SHP77 (cell line): ENCODE results near the gene OTOGL.
A peak's percentile ranks its signal among the peaks of the same experiment; 100 is the strongest.
"Not testable (repeated sequence)": the region's sequence is repeated elsewhere in the genome, so short reads cannot be mapped to it uniquely, and the experiment has no call there.

Experiments used
- DNase-seq, 2 experiments: peaks; one replicate each; lab custom pipeline; 2025; lab: John Stamatoyannopoulos, UW

Gene OTOGL, protein sequence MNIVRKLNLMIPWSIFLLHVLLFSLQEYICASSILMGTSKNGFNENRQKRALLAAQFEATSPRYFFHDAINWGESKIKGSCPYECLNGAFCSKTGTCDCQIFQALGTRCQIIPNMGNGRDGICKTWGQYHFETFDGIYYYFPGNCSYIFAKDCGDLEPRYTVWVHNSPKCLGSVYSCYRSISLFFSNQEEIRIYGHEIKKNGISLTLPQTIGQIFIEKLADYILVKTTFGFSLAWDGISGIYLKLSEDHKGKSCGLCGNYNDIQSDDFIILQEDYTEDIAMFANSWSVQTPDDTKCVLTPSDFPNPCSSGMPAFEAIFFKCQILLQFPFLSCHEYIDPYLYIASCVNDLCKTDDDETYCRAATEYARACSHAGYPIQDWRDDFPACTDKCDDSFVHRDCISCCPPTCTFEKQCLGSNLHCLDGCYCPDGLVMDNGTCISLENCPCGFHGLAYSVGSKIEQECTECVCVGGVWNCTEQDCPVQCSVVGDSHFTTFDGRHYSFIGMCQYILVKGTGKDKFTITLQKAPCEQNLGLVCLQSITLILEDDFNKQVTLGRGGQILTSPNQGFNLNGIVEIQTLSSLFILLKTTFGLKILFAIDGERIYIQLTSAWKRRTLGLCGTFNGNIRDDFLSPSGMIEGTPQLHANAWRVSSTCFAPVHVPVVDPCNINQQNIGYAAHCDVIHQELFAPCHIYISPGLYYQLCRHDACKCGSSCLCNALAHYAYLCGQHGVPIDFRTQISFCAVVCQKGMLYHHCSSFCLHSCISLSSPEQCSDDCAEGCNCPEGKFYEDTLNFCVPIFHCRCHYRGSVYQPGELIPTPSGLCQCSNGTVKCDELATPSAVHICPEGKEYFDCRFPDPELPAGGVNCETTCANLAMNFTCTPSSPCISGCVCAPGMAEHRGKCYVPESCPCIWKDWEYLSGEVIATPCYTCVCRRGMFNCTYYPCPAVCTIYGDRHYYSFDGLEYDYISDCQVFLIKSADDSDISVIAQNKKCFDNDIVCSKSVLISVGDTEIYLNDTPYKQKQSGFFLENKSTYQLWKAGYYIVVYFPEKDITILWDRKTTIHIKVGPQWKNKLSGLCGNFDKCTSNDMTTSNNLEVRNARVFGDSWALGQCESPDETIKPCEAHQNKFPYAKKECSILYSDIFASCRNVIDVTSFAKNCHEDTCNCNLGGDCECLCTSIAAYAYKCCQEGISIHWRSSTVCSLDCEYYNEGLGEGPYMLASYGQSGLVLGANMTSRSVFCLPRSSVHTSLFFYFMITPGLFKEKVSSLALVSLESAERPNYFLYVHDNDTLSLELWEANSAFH (N-terminal part only)

GRCh38 chr12:80099259-80099658, at the start of gene OTOGL:
Gene OTOGL, plus strand, starts transcription at chr12:80099537. Its CDS starts 109,895 bp downstream, at chr12:80209432.
- DNase-seq, result no peak

- no peak for DNase-seq
Measured at GRCh38 chr12:80050236-80050635, 49.1 kb upstream of the OTOGL start.

DNA sequence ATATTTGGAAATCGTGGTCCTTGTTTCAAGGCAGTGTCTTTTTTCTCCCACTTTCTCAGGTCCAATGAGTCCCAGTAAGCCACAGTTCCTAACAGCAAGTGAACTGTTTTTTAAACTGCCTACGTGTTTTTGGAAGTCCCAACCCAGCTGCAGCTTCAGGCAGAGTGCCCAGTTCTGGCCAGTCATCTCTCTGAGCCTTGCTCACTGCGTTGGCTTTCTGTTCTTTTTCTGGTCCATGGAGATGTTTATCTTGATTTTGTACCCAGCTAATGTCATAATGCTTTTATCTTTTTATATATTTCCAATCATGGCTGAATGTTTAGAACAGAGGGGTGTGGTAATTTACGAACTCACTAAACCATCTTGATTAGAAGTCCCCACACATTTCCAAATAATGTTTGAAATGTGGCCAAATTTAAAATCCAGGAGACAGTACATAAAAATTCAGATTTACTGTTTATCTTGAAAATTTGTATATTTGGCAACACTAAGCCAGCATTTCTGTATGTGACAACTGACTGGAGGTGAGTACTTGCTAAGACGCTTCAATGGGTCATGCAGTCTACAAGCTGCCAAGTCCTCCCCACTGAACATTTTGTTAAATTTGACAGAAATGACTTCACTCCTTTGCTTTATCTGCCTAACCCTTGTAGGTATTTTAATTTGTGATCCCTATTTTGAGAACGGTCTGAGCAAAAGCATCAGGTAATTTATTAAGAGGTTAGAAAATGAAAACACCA, 46.1 kb upstream of the OTOGL start:
- no peak for DNase-seq

DNA sequence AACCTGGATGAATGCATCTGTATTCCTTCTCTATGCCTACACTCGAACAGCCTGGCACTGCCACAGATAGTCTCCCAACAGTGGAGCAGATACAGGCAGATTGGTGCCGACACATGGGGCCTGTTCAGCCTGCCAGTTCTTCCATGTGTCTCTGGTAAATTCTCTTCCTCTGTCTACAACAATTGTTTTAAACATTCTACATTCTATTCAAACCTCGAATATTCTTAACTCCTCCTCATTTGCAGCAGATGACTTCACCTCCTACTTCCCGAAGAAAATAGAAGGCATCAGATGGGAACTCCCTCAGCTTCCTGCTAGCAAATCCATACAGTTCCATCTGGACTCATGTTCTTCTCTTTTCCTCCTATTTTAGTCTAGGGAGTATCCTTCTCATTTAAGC, 43.1 kb upstream of the OTOGL start:
- DNase-seq, result no peak

- no peak for DNase-seq
Measured at GRCh38 chr12:80056845-80057244, 42.5 kb upstream of the OTOGL start.

DNA sequence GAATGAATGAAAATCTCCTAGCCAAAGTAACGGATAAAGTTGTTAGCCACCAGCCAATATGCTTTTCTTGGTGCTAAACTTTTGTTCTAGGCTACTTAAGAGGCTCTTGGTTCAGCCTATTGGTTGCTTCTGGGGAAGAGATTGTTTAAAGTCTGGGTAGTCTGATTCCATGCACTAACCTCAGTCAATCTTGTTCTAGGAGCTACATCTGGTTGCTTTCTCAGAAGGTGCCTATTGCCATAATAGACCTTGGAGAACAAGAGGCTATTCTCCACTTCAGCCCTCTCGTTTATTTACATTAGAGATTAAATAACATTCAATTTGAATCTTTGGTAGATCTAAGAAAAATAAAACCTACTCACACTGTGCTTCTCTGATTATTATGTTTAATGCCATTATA, 40.8 kb upstream of the OTOGL start:
- DNase-seq, result no peak

DNA sequence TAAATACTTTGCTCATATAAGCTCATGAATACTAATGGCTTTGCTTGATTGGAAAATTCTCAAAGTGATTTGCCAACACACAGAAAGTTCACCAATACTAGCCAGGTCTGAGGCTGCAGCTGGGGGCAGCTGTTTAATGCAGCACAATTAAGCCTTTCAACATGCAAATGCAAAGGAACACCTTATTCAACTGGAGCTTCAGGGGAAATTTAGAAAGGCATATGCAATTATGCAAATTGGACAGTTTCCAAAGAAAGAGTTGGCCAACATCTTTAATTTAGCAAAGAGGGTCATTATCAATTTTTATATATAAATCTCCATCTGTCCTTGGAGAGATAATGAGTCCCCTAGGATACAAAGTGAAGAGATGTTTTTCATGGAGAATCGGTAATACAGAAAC, 40.2 kb upstream of the OTOGL start:
- no peak for DNase-seq

DNA sequence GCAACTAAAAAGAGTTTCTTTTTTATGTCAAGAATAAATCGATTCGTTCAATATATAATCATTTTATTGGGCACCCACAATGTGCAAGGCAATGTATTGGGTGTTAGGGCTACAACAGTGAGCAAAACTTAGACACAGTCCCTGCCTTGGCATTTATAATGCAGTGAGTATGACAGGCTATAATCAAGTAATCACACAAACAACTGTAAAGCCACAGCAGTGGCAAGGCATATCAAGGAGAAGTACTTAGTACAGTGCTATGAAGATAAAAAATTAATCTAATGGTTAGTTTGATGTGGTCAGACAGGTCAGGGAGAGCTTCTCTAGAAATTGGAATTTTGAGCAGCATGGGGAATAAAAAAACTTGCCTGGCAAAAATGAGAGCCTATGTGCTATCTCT, 39.5 kb upstream of the OTOGL start:
- no peak for DNase-seq

GRCh38 chr12:80064269-80064668, 35.1 kb upstream of the OTOGL start:
- no peak for DNase-seq

GRCh38 chr12:80064951-80065350, 34.4 kb upstream of the OTOGL start:
- DNase-seq, result no peak

DNA sequence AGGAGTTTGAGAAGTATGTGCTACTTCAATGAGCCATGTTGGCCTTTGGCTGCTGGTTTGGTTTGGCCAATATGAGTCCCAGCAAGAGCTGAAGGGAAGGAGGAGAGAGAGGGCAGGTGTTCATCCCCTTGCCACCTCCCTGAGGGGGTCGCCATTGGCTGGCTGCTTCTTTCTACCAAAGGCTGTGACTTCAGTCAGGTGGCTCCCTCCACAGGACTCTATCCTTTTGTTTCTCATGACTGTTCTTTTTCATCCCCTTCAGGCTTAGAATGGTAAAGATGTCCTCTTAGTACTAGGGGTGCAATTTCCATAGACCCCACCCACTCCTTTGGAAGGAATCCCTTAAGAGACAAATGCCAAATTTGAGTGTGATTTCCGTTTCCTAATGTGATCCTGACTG, 31.2 kb upstream of the OTOGL start:
- DNase-seq, result no peak

- DNase-seq, result not testable (repeated sequence)
Measured at GRCh38 chr12:80083892-80084614, 15.3 kb upstream of the OTOGL start.

DNA sequence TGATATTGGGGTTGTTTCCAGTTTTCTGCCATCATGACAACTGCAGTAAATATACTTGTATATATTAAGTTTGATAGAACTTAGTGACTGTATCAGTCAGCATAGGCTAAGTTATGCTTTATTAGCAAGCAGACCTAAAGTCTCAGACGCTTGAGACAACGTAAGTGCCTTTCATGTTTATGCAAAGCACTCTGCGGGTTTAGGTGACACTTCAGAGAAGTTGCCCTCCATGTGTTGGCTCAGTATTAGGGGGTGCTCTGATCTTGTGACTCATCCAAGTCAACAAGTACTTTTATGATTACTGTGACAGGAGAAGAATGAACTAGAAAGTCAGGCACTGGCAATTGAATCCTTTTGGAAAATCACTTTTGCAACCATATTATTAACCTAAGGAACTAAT, 13.3 kb upstream of the OTOGL start:
- DNase-seq, result no peak

DNA sequence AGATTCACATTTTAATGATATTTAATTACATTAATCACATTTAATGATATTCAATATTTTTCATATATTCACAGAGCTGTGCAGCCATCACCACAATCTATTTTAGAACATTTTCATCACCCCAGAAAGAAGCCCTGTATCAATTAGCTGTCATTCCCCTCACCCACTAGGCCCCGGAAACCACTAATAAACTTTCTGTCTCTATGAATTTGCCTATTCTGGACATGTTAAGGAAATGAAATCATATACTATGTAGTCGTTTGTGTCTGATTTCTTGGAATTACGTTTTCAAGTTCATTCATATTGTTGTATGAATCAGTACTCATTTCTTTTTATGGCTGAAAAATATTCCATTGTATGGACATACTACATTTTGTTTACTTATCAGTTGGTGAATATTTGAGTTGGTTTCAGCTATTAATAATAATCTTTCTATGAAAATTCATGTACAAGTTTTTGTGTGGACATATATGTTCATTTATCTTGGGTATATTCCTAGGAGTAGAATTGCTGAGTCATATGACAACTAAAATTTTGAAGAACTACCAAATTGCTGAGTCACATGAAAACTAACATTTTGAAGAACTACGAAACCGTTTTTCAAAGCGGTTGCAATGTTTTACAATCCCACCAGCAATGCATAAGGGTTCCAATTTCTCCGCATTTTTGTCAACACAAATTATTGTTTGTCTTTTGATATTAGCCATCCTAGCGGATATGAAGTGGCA, 11.7 kb upstream of the OTOGL start:
- no peak for DNase-seq

- DNase-seq, result no peak
Measured at GRCh38 chr12:80100591-80100990, 1.3 kb downstream of the OTOGL start.

DNA sequence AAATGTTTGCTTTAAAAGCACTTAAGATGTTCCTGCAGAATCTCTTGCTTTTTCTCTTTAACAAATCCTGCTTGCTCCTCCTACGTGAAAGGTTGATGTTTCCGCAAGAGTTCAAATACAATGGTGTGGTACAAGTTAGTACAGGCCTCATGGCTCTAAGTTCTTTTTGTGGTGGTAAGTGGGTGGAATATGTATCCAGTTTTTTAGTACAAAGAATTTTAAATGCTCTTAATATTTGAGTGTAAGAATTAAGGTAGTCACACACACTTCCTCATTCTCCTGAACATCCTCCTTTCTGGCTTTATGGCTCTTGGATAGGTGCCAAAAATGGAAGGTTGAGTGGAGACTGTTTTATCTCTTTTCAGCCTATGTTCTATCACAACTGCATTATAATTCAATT, 1.8 kb downstream of the OTOGL start:
- DNase-seq, result peak in 1 of 2 experiments; percentile 25

DNA sequence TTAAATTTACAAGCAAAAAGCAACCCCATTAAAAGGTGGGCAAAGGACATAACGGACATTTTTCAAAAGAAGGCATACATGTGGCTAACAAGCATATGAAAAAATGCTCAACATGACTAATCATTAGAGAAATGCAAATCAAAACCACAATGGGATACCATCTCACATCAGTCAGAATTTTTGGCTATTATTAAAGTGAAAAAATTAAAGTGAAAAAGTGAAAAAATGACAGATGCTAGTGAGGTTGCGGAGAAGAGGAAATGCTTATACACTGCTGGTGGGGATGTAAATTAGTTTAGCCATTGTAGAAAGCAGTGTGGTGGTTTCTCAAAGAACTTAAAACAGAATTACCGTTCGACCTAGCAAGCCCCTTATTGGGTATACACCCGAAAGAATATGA, 7.9 kb downstream of the OTOGL start:
- no peak for DNase-seq

- DNase-seq, result no peak
Measured at GRCh38 chr12:80116735-80117134, 17.4 kb downstream of the OTOGL start.

- no peak for DNase-seq
Measured at GRCh38 chr12:80118565-80119324, 19.4 kb downstream of the OTOGL start.
